H1 (cell line): Measurements from ENCODE around the gene CCDC71L. TPM values are rescaled to one million over a fixed set of nuclear protein-coding genes. Genes with fewer than 3 reads are reported as not detected.

ENCODE experiments used
- CTCF ChIA-PET: fragments of 300-600 bp; sonication (Branson Sonifier 250); formaldehyde crosslinking; loops from one replicate; lab custom pipeline; 2021; ENCODE audit not compliant: partially characterized antibody; lab: Charles Lee
- POLR2A ChIA-PET: fragments of 300-600 bp; sonication (Branson Sonifier 250); formaldehyde crosslinking; loops from one replicate; lab custom pipeline; 2021; ENCODE audit warnings: inconsistent platforms; ENCODE audit not compliant: partially characterized antibody; lab: Charles Lee
- DNase-seq, 2 experiments: peaks; one replicate each; pipeline versions ENCODE4 v3.0.0 to v3.0.0-alpha.2; 2010 to 2022; ENCODE audit warnings: low spot score in 2 of 2, low read depth in 1 of 2, mixed read lengths in 1 of 2
- FAIRE-seq: peaks from 2 replicates; lab custom pipeline; 2011; peaks lifted over from hg19 to GRCh38; lab: Jason Lieb, UNC
- H2AFZ ChIP-seq: 2 replicates; pipeline ENCODE4 v1.8.1; 2012; ENCODE audit warnings: low read length, inconsistent platforms
- H2AK5ac ChIP-seq: 2 replicates; pipeline ENCODE4 v1.6.1; 2013; ENCODE audit warnings: low read depth, low read length
- H2BK120ac ChIP-seq: replicated peaks from 2 replicates; pipeline ENCODE3; 2013; ENCODE audit warnings: low read depth, low read length, inconsistent platforms
- H2BK12ac ChIP-seq: 2 replicates; pipeline ENCODE4 v1.6.1; 2013; ENCODE audit warnings: low read depth, low read length
- H2BK15ac ChIP-seq: 2 replicates; pipeline ENCODE4 v1.6.1; 2013; ENCODE audit warnings: low read length
- H2BK20ac ChIP-seq: 2 replicates; pipeline ENCODE4 v1.6.1; 2013; ENCODE audit warnings: low read length
- H2BK5ac ChIP-seq: 2 replicates; pipeline ENCODE4 v1.6.1; 2013; ENCODE audit warnings: low read depth, low read length
- H3K14ac ChIP-seq: 2 replicates; pipeline ENCODE4 v1.6.1; 2013; ENCODE audit warnings: inconsistent platforms; ENCODE audit not compliant: insufficient read length
- H3K18ac ChIP-seq: 2 replicates; pipeline ENCODE4 v1.6.1; 2013; ENCODE audit warnings: low read length; ENCODE audit errors: extremely low read depth
- H3K23ac ChIP-seq: 2 replicates; pipeline ENCODE4 v1.6.1; 2013; ENCODE audit warnings: inconsistent platforms; ENCODE audit not compliant: insufficient read length
- H3K23me2 ChIP-seq: 2 replicates; pipeline ENCODE4 v1.6.1; 2013; ENCODE audit warnings: low read depth, low read length
- H3K27ac ChIP-seq: 2 replicates; pipeline ENCODE4 v1.6.1; 2011; ENCODE audit warnings: low read depth, low read length, inconsistent platforms
- H3K27me3 ChIP-seq, 4 experiments: replicated peaks in 1 of 4; 1 replicate in 1 of 4; 2 replicates in 3 of 4; pipeline versions ENCODE4 v1.6.1 to v1.8.1; 2011 to 2013; ENCODE audit warnings: low read length in 3 of 4, mild to moderate bottlenecking in 3 of 4, inconsistent platforms in 2 of 4, mixed read lengths in 2 of 4, moderate library complexity in 1 of 4; ENCODE audit not compliant: control insufficient read depth in 3 of 4, insufficient read depth in 3 of 4; ENCODE audit errors: extremely low read depth in 1 of 4
- H3K36me3 ChIP-seq, 4 experiments: 2 replicates each; pipeline versions ENCODE4 v1.6.1 to v1.8.1; 2011 to 2013; ENCODE audit warnings: mild to moderate bottlenecking in 4 of 4, low read length in 3 of 4, moderate library complexity in 2 of 4, control low read depth in 1 of 4, inconsistent platforms in 1 of 4; ENCODE audit not compliant: insufficient read depth in 4 of 4, control insufficient read depth in 2 of 4
- H3K4ac ChIP-seq: replicated peaks from 2 replicates; pipeline ENCODE3; 2013; ENCODE audit warnings: low read length, low read depth, mixed read lengths, inconsistent platforms; ENCODE audit not compliant: insufficient read length
- H3K4me1 ChIP-seq, 4 experiments: replicated peaks in 1 of 4; 1 replicate in 1 of 4; 2 replicates in 3 of 4; pipeline versions ENCODE4 v1.6.1 to v1.8.1; 2011 to 2013; ENCODE audit warnings: low read length in 3 of 4, inconsistent platforms in 2 of 4, mixed read lengths in 1 of 4; ENCODE audit not compliant: insufficient read depth in 4 of 4, control insufficient read depth in 3 of 4
- H3K4me2 ChIP-seq, 2 experiments: 2 replicates each; pipeline versions ENCODE4 v1.6.1 to v1.8.1; 2011 to 2013; ENCODE audit warnings: low read depth in 2 of 2, low read length in 2 of 2, control low read depth in 1 of 2, inconsistent platforms in 1 of 2, mild to moderate bottlenecking in 1 of 2; ENCODE audit not compliant: insufficient read depth in 1 of 2
- H3K4me3 ChIP-seq, 4 experiments: fragments of 200-600, 300-600 bp in 1 of 4; sonication (generic), shearing (Covaris generic), sonication (Bioruptor Twin) in 1 of 4; 2 replicates each; pipeline versions ENCODE4 v1.5.1 to v1.8.1; 2011 to 2016; ENCODE audit warnings: low read length in 4 of 4, low read depth in 3 of 4, control low read depth in 2 of 4, inconsistent platforms in 2 of 4, mild to moderate bottlenecking in 2 of 4, mixed read lengths in 1 of 4, moderate library complexity in 1 of 4; ENCODE audit not compliant: insufficient read depth in 2 of 4; ENCODE audit errors: extremely low read depth in 1 of 4
- H3K56ac ChIP-seq: replicated peaks from 2 replicates; pipeline ENCODE3; 2013; ENCODE audit warnings: low read depth, mild to moderate bottlenecking, mixed read lengths, low read length, inconsistent platforms; ENCODE audit not compliant: insufficient read length
- H3K79me1 ChIP-seq: 2 replicates; pipeline ENCODE4 v1.6.1; 2013; ENCODE audit warnings: low read depth, low read length, control low read depth
- H3K79me2 ChIP-seq, 2 experiments: 2 replicates each; pipeline versions ENCODE4 v1.6.1 to v1.8.1; 2012 to 2013; ENCODE audit warnings: low read length in 2 of 2, mild to moderate bottlenecking in 2 of 2, inconsistent platforms in 1 of 2; ENCODE audit not compliant: insufficient read depth in 2 of 2, control insufficient read depth in 1 of 2
- H3K9ac ChIP-seq, 4 experiments: replicated peaks in 1 of 4; 1 replicate in 1 of 4; 2 replicates in 3 of 4; pipeline versions ENCODE4 v1.6.1 to v1.8.1; 2011 to 2013; ENCODE audit warnings: low read depth in 3 of 4, low read length in 3 of 4, control low read depth in 2 of 4, mild to moderate bottlenecking in 2 of 4, moderate library complexity in 2 of 4, inconsistent platforms in 1 of 4; ENCODE audit errors: extremely low read depth in 1 of 4
- H3K9me3 ChIP-seq, 2 experiments: 2 replicates each; pipeline versions ENCODE4 v1.6.1 to v1.8.1; 2012 to 2013; ENCODE audit warnings: mild to moderate bottlenecking in 2 of 2, moderate library complexity in 2 of 2, control low read depth in 1 of 2, inconsistent platforms in 1 of 2, low read depth in 1 of 2, low read length in 1 of 2, mixed read lengths in 1 of 2; ENCODE audit not compliant: insufficient read depth in 2 of 2
- H4K20me1 ChIP-seq, 2 experiments: replicated peaks in 1 of 2; 2 replicates each; pipeline versions ENCODE3 to v1.8.1; 2011 to 2013; ENCODE audit warnings: inconsistent platforms in 2 of 2, low read length in 2 of 2, mild to moderate bottlenecking in 1 of 2; ENCODE audit not compliant: insufficient read depth in 2 of 2, control insufficient read depth in 1 of 2
- H4K5ac ChIP-seq: 2 replicates; pipeline ENCODE4 v1.6.1; 2013; ENCODE audit warnings: low read length, low read depth, mixed read lengths, inconsistent platforms; ENCODE audit not compliant: insufficient read length
- H4K8ac ChIP-seq: 2 replicates; pipeline ENCODE4 v1.8.0; 2013; ENCODE audit warnings: mild to moderate bottlenecking, moderate library complexity, low read length, inconsistent platforms; ENCODE audit not compliant: insufficient read depth; ENCODE audit errors: extremely low read depth
- H4K91ac ChIP-seq: replicated peaks from 2 replicates; pipeline ENCODE3; 2013; ENCODE audit warnings: low read length, mixed read lengths, inconsistent platforms; ENCODE audit not compliant: insufficient read length
- CEBPB ChIP-seq: IDR thresholded peaks from 2 replicates; pipeline ENCODE4 v1.6.1; 2012; ENCODE audit warnings: low read depth, low read length
- CTBP2 ChIP-seq: IDR thresholded peaks from 2 replicates; pipeline ENCODE4 v1.7.0; 2011; ENCODE audit warnings: borderline replicate concordance, mild to moderate bottlenecking, moderate library complexity, mixed read lengths, low read length; ENCODE audit not compliant: insufficient read depth, insufficient read length
- EZH2 ChIP-seq: fragments of 200-600 bp; sonication (generic); IDR thresholded peaks from 2 replicates; pipeline ENCODE4 v1.7.1; 2012; ENCODE audit warnings: low read depth, mild to moderate bottlenecking, moderate library complexity, low read length, inconsistent platforms; ENCODE audit not compliant: severe bottlenecking
- KDM4A ChIP-seq: IDR thresholded peaks from one replicate; pipeline ENCODE4 v1.7.1; 2012; ENCODE audit warnings: low read depth, mild to moderate bottlenecking, moderate library complexity, low read length, inconsistent platforms; ENCODE audit not compliant: severe bottlenecking
- TAF7 ChIP-seq: optimal IDR thresholded peaks from 2 replicates; pipeline ENCODE3; 2011; ENCODE audit warnings: low read depth, mild to moderate bottlenecking, inconsistent platforms, low read length, moderate library complexity, borderline replicate concordance
- TEAD4 ChIP-seq: IDR thresholded peaks from 2 replicates; pipeline ENCODE4 v1.6.1; 2012; ENCODE audit warnings: low read depth, low read length, inconsistent platforms, mixed read lengths
- WGBS, 2 experiments: shearing (Covaris generic) in 1 of 2; methylation state at CpG; one replicate each; pipeline versions ENCODE4 v1.1.6 to v1.1.7; 2013 to 2015; ENCODE audit warnings: low lambda C conversion rate in 2 of 2, mixed read lengths in 2 of 2, inconsistent platforms in 1 of 2, low coverage in 1 of 2, missing lambda C conversion rate in 1 of 2; ENCODE audit not compliant: insufficient replicate concordance in 2 of 2, insufficient coverage in 1 of 2, insufficient read length in 1 of 2; ENCODE audit errors: extremely low coverage in 1 of 2, missing lambda C conversion rate in 1 of 2; 5-methylcytosine and 5-hydroxymethylcytosine counted together
- polyA plus RNA-seq, 7 experiments: library from polyadenylated mRNA; depleted of rRNA in 3 of 7; stranded (reverse) in 5 of 7; unstranded in 2 of 7; fragments of >200 nt in 5 of 7; fragments of 200-250 nt in 2 of 7; gene quantifications; 1 replicate in 5 of 7; 2 replicates in 1 of 7; 4 replicates in 1 of 7; pipeline versions ENCODE4 v1.2.1 to v1.2.3, GENCODE V29; 2011 to 2013; ENCODE audit warnings: missing spikeins in 2 of 7, mixed read lengths in 2 of 7
- total RNA-seq: library from RNA; stranded (reverse); fragmentation: NEBNext Ultra II Directional; extraction: Animal tissue kit (Norgen Biotek cat#: 25700); gene quantifications from 2 replicates; pipeline ENCODE4 v1.2.1, GENCODE V29; 2021
- TF ChIP-seq, protein P1 (sequence below): IDR thresholded peaks from 2 replicates; pipeline ENCODE4 v1.6.1; 2011; ENCODE audit warnings: low read length, improper control_type of control experiment
- TF ChIP-seq, protein P2 (sequence below): IDR thresholded peaks from 2 replicates; pipeline ENCODE4 v1.6.1; 2011; ENCODE audit warnings: low read depth, mild to moderate bottlenecking, low read length; ENCODE audit not compliant: insufficient read depth
- TF ChIP-seq, protein P3 (sequence below): IDR thresholded peaks from 2 replicates; pipeline ENCODE4 v1.6.1; 2012; ENCODE audit warnings: inconsistent platforms

The CCDC71L gene
- total and polyA plus RNA-seq, 2 of the 8 experiments (the other 6 are each of a cell fraction or from before 2014, with no cell fraction given), result 12.5 to 16.7 TPM

- H3K18ac ChIP-seq, result no peak overlapping the region
- no peak overlapping the region for H3K56ac ChIP-seq
- H2BK120ac ChIP-seq, result no peak overlapping the region
- H4K20me1 ChIP-seq, result no peaks in the 10 kb centered on the region
- peaks cover 2% of the 10 kb centered on the region; the same call in 1 of the 2 replicates for H3K23me2 ChIP-seq
- no peak overlapping the region for H3K9ac ChIP-seq
- H2AK5ac ChIP-seq, result no peak overlapping the region
- 0 out of 4 replicates have a peak, but pooled peaks cover 0 to 7% of the 10 kb centered on the region in 2 experiments for H3K9me3 ChIP-seq
- no peak overlapping the region for H3K14ac ChIP-seq
- H4K5ac ChIP-seq, result no peak overlapping the region
- H3K79me2 ChIP-seq, result no peaks in the 10 kb centered on the region
- H2BK5ac ChIP-seq, result no peak overlapping the region
- no peak overlapping the region for H3K4me2 ChIP-seq
- no peak overlapping the region for H3K4ac ChIP-seq
- 68% methylated on average over 2 of the region's 2 CpGs; no CpG with 5 or more reads in 1 of the 2 experiments for WGBS, 2 experiments
- POLR2A ChIA-PET, result no interaction called here
- no peak overlapping the region for H2BK15ac ChIP-seq
- H3K36me3 ChIP-seq, result no peaks in the 10 kb centered on the region
- no peak overlapping the region for H4K8ac ChIP-seq
- CTCF ChIA-PET, result interaction anchor here (1.6 kb wide), 1 partner anchor 36 kb away, joined by 4 read pairs; no protein-coding TSS in a partner anchor
- H3K27me3 ChIP-seq, result peaks cover 0 to 2% (median under 1%) of the 10 kb centered on the region in 4 experiments; a peak in 2 of 7 replicates
- H2BK12ac ChIP-seq, result no peak overlapping the region
- DNase-seq, result no peak
- peaks cover 0 to 2% (median under 1%) of the 10 kb centered on the region in 4 experiments; a peak in 1 of 7 replicates for H3K4me1 ChIP-seq
- H2AFZ ChIP-seq, result no peak overlapping the region
- no peak overlapping the region for H3K4me3 ChIP-seq
- H3K23ac ChIP-seq, result no peak overlapping the region
- H2BK20ac ChIP-seq, result no peak overlapping the region
- no peak overlapping the region for H4K91ac ChIP-seq
- FAIRE-seq, result no peak
- H3K79me1 ChIP-seq, result no peaks in the 10 kb centered on the region
- H3K27ac ChIP-seq, result no peak overlapping the region
- TF ChIP-seq CEBPB (no peak), CTBP2 (no peak), KDM4A (no peak), EZH2 (no peak), TEAD4 (no peak), TAF7 (no peak)
- TF ChIP-seq, protein P1, sequence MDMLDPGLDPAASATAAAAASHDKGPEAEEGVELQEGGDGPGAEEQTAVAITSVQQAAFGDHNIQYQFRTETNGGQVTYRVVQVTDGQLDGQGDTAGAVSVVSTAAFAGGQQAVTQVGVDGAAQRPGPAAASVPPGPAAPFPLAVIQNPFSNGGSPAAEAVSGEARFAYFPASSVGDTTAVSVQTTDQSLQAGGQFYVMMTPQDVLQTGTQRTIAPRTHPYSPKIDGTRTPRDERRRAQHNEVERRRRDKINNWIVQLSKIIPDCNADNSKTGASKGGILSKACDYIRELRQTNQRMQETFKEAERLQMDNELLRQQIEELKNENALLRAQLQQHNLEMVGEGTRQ, result no peak
- TF ChIP-seq, protein P2, sequence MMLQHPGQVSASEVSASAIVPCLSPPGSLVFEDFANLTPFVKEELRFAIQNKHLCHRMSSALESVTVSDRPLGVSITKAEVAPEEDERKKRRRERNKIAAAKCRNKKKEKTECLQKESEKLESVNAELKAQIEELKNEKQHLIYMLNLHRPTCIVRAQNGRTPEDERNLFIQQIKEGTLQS, result no peak
- TF ChIP-seq, protein P3, sequence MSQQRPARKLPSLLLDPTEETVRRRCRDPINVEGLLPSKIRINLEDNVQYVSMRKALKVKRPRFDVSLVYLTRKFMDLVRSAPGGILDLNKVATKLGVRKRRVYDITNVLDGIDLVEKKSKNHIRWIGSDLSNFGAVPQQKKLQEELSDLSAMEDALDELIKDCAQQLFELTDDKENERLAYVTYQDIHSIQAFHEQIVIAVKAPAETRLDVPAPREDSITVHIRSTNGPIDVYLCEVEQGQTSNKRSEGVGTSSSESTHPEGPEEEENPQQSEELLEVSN, result no peak
Observed at GRCh38 chr7:106623315-106623660, 37.7 kb downstream of the CCDC71L start.
